ENCODE results near the gene YTHDC1.
"Not testable (repeated sequence)": the region's sequence is repeated elsewhere in the genome, so short reads cannot be mapped to it uniquely, and the experiment has no call there.

YTHDC1 gene

GRCh38 chr4:68349649-68350360 lies at the start of gene YTHDC1:
Gene YTHDC1 (minus strand): TSS chr4:68350090. CDS start chr4:68349753, 337 bp downstream.
- DNase-seq = peak; percentile 88 to 90 (median 89)

- no peak for DNase-seq
Measured at GRCh38 chr4:68399306-68399705, 49.4 kb upstream of the YTHDC1 start.

GRCh38 chr4:68396756-68397155 lies 46.9 kb upstream of the YTHDC1 start:
- no peak for DNase-seq

GRCh38 chr4:68391436-68391835 lies 41.5 kb upstream of the YTHDC1 start:
- DNase-seq = no peak

- no peak for DNase-seq
Measured at GRCh38 chr4:68390205-68390935, 40.5 kb upstream of the YTHDC1 start.

GRCh38 chr4:68389386-68389913 lies 39.6 kb upstream of the YTHDC1 start:
- not testable (repeated sequence) for DNase-seq

- DNase-seq = no peak
Measured at GRCh38 chr4:68388347-68388865, 38.5 kb upstream of the YTHDC1 start.

GRCh38 chr4:68385267-68385666 lies 35.4 kb upstream of the YTHDC1 start:
- DNase-seq = no peak

GRCh38 chr4:68383115-68383514 lies 33.2 kb upstream of the YTHDC1 start:
- no peak for DNase-seq

GRCh38 chr4:68378226-68378625 lies 28.3 kb upstream of the YTHDC1 start:
- DNase-seq = no peak

- DNase-seq = peak in 2 of 4 experiments; percentile 1 to 13
Measured at GRCh38 chr4:68375667-68376559, 26.0 kb upstream of the YTHDC1 start.

- peak; percentile 1 to 16 (median 4) for DNase-seq
Measured at GRCh38 chr4:68373513-68373912, 23.6 kb upstream of the YTHDC1 start.

- DNase-seq = no peak
Measured at GRCh38 chr4:68372588-68372987, 22.7 kb upstream of the YTHDC1 start.

- DNase-seq = no peak
Measured at GRCh38 chr4:68369142-68369805, 19.4 kb upstream of the YTHDC1 start.

GRCh38 chr4:68368691-68369131 lies 18.8 kb upstream of the YTHDC1 start:
- no peak for DNase-seq

- DNase-seq = no peak
Measured at GRCh38 chr4:68367835-68368234, 17.9 kb upstream of the YTHDC1 start.

- DNase-seq = no peak
Measured at GRCh38 chr4:68366600-68366999, 16.7 kb upstream of the YTHDC1 start.

GRCh38 chr4:68365068-68365467 lies 15.2 kb upstream of the YTHDC1 start:
- no peak for DNase-seq

GRCh38 chr4:68361146-68361589 lies 11.3 kb upstream of the YTHDC1 start:
- DNase-seq = no peak

GRCh38 chr4:68360231-68360968 lies 10.5 kb upstream of the YTHDC1 start:
- DNase-seq = no peak

GRCh38 chr4:68359508-68359907 lies 9.6 kb upstream of the YTHDC1 start:
- no peak for DNase-seq
